Neural cell (in vitro differentiated cells): ENCODE data around the gene TEN1.

Experiments used
- EP300 ChIP-seq: fragments of 450-650 bp; conservative IDR thresholded peaks from 2 replicates; pipeline ENCODE4 v1.6.1; 2014; ENCODE audit warnings: antibody characterized with exemption, mild to moderate bottlenecking, moderate library complexity; ENCODE audit not compliant: poor library complexity, severe bottlenecking
- EZH2 ChIP-seq: fragments of 200-600, 300-800 bp; shearing (Covaris generic), sonication (generic); IDR thresholded peaks from 2 replicates; pipeline ENCODE4 v1.6.1; 2014; ENCODE audit warnings: antibody characterized with exemption, low read length, borderline replicate concordance, mild to moderate bottlenecking; ENCODE audit not compliant: insufficient read depth, poor library complexity, severe bottlenecking
- MXI1 ChIP-seq: fragments of 450-650 bp; conservative IDR thresholded peaks from 2 replicates; pipeline ENCODE4 v1.6.1; 2014; ENCODE audit warnings: antibody characterized with exemption, mild to moderate bottlenecking; ENCODE audit not compliant: poor library complexity, severe bottlenecking
- POLR2AphosphoS5 ChIP-seq: IDR thresholded peaks from 2 replicates; pipeline ENCODE4 v1.6.1; 2012
- RAD21 ChIP-seq: fragments of 450-650 bp; conservative IDR thresholded peaks from 2 replicates; pipeline ENCODE4 v1.6.1; 2014; ENCODE audit warnings: antibody characterized with exemption, mild to moderate bottlenecking, moderate library complexity
- REST ChIP-seq: IDR thresholded peaks from 2 replicates; pipeline ENCODE4 v1.6.1; 2012; ENCODE audit warnings: borderline replicate concordance
- TAF1 ChIP-seq: IDR thresholded peaks from 2 replicates; pipeline ENCODE4 v1.6.1; 2012; ENCODE audit warnings: low read depth
- TF ChIP-seq, protein P1 (sequence below): fragments of 450-650 bp; IDR thresholded peaks from 2 replicates; pipeline ENCODE4 v1.5.1; 2014; ENCODE audit warnings: antibody characterized with exemption, mild to moderate bottlenecking, moderate library complexity; ENCODE audit not compliant: poor library complexity, severe bottlenecking

GRCh38 chr17:76033139-76033538 lies 54.1 kb downstream of the TEN1 start:
- no peak for TF ChIP-seq TAF1
- TF ChIP-seq POLR2AphosphoS5, result no peak
- TF ChIP-seq, protein P1, sequence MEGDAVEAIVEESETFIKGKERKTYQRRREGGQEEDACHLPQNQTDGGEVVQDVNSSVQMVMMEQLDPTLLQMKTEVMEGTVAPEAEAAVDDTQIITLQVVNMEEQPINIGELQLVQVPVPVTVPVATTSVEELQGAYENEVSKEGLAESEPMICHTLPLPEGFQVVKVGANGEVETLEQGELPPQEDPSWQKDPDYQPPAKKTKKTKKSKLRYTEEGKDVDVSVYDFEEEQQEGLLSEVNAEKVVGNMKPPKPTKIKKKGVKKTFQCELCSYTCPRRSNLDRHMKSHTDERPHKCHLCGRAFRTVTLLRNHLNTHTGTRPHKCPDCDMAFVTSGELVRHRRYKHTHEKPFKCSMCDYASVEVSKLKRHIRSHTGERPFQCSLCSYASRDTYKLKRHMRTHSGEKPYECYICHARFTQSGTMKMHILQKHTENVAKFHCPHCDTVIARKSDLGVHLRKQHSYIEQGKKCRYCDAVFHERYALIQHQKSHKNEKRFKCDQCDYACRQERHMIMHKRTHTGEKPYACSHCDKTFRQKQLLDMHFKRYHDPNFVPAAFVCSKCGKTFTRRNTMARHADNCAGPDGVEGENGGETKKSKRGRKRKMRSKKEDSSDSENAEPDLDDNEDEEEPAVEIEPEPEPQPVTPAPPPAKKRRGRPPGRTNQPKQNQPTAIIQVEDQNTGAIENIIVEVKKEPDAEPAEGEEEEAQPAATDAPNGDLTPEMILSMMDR, result no peak
- no peak for TF ChIP-seq EP300
- no peak for TF ChIP-seq REST
- no peak for TF ChIP-seq RAD21
- no peak for TF ChIP-seq EZH2
- no peak for TF ChIP-seq MXI1
